ENCODE measurements around the gene PUS1. TPM values are rescaled to one million over a fixed set of nuclear protein-coding genes. Genes with fewer than 3 reads are reported as not detected.

The PUS1 gene
- total and polyA plus RNA-seq, 2 of the 8 experiments (the other 6 are each of a cell fraction or from before 2014, with no cell fraction given), result 48.1 to 81.2 TPM

DNA sequence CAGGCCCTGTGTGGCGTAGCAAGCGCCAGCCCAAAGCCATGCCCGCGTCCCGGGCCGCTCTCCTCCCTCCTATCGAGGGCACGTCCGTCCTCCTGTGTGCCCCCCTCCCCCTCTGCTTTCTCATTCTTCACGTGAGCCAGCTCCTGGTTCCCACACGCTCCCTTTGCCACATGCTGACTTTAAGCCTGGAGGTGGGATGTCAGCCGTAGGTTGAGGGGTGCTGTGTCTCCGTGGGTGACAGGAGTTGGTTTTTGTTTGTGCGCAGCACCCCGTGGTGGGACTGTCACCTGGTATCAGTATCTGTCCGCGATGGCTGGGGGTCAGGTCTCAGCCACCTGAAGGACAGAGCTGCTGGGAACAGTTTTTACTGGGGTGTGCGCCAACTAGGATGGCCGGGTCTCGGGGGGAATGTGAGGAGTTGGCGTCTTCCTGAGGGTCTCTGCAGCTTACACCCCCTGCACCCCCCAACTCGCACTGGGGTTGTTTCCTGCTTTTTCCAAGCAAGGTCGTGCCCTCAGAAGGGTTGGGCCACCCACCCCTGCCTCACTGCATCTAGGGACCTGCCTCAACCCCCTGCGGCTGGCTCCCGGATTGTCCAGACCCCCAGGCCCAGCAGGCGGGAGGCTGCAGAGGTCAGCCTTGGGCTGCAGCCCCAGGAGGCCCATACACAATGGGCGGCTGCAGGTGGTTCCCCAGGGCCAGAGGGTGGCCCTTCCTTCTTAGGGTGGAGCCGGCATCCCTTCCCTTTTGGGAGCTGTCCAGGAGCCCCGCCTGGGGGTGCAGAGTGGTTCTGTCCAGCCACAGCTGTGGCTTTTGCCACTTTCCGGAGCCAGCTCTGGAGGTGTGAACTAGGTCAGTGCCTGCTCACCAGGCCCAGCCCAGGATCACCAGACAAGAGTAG lies 27.4 kb upstream of the PUS1 start:
- H2AFZ ChIP-seq (ENCODE audit: low read length), result no peak overlapping the region
- peaks cover 0 to 7% (median 3%) of the 10 kb centered on the region in 4 experiments; a peak in 3 of 8 replicates for H3K36me3 ChIP-seq (ENCODE audit: control insufficient read depth in 2 of 4, insufficient read depth in 4 of 4, low read length in 3 of 4)
- peaks cover 0 to 50% of the 10 kb centered on the region in 2 experiments; a peak in 1 of 4 replicates for H3K79me2 ChIP-seq (ENCODE audit: control insufficient read depth in 1 of 2, insufficient read depth in 2 of 2, low read length in 2 of 2)
- no peak overlapping the region for H4K8ac ChIP-seq (ENCODE audit: extremely low read depth, insufficient read depth, low read length)
- H3K4me3 ChIP-seq (ENCODE audit: extremely low read depth in 1 of 4, insufficient read depth in 2 of 4, low read depth in 3 of 4, low read length in 4 of 4), result no peak overlapping the region
- 85% methylated on average over 25 of the region's 30 CpGs; no CpG with 5 or more reads in 1 of the 2 experiments for WGBS, 2 experiments (ENCODE audit: extremely low coverage in 1 of 2, insufficient coverage in 1 of 2, insufficient read length in 1 of 2, insufficient replicate concordance in 2 of 2, low coverage in 1 of 2, low lambda C conversion rate in 2 of 2, missing lambda C conversion rate in 1 of 2)
- H2BK20ac ChIP-seq (ENCODE audit: low read length), result no peak overlapping the region
- no peak overlapping the region for H4K5ac ChIP-seq (ENCODE audit: insufficient read length, low read depth, low read length)
- no peak overlapping the region for H3K18ac ChIP-seq (ENCODE audit: extremely low read depth, low read length)
- no peak overlapping the region; the same call in 1 of the 2 replicates for H2AK5ac ChIP-seq (ENCODE audit: low read depth, low read length)
- H3K9me3 ChIP-seq (ENCODE audit: insufficient read depth in 2 of 2, low read depth in 1 of 2, low read length in 1 of 2), result no peaks in the 10 kb centered on the region
- 0 out of 2 replicates have a peak overlapping the region, but pooled peaks have one; percentile 30 for H2BK5ac ChIP-seq (ENCODE audit: low read depth, low read length)
- H2BK120ac ChIP-seq (replicated peaks; ENCODE audit: low read depth, low read length), result no peak overlapping the region
- H3K79me1 ChIP-seq (ENCODE audit: low read depth, low read length), result peaks cover 16% of the 10 kb centered on the region
- H3K56ac ChIP-seq (replicated peaks; ENCODE audit: insufficient read length, low read depth, low read length), result no peak overlapping the region
- no peak overlapping the region for H3K4me2 ChIP-seq (ENCODE audit: insufficient read depth in 1 of 2, low read depth in 2 of 2, low read length in 2 of 2)
- H3K14ac ChIP-seq (ENCODE audit: insufficient read length), result no peak overlapping the region
- POLR2A ChIA-PET (ENCODE audit: partially characterized antibody), result interaction anchor here (1.1 to 2.1 kb wide), 6 partner anchors 9 to 58 kb away, joined by 3 to 10 read pairs (median 3); no protein-coding TSS in a partner anchor
- no peak overlapping the region for H3K23ac ChIP-seq (ENCODE audit: insufficient read length)
- no peak overlapping the region for H2BK12ac ChIP-seq (ENCODE audit: low read depth, low read length)
- peaks cover 0 to 4% (median 3%) of the 10 kb centered on the region in 4 experiments; a peak in 5 of 7 replicates for H3K4me1 ChIP-seq (replicated peaks in 1 of 4; ENCODE audit: control insufficient read depth in 3 of 4, insufficient read depth in 4 of 4, low read length in 3 of 4)
- no peaks in the 10 kb centered on the region for H3K27me3 ChIP-seq (replicated peaks in 1 of 4; ENCODE audit: control insufficient read depth in 3 of 4, extremely low read depth in 1 of 4, insufficient read depth in 3 of 4, low read length in 3 of 4)
- peaks cover 15 to 25% of the 10 kb centered on the region in 2 experiments for H4K20me1 ChIP-seq (replicated peaks in 1 of 2; ENCODE audit: control insufficient read depth in 1 of 2, insufficient read depth in 2 of 2, low read length in 2 of 2)
- H2BK15ac ChIP-seq (ENCODE audit: low read length), result no peak overlapping the region
- CTCF ChIA-PET (ENCODE audit: partially characterized antibody), result interaction anchor here (0.7 to 1.0 kb wide), 2 partner anchors 8 to 11 kb away, joined by 3 to 4 read pairs; no protein-coding TSS in a partner anchor
- no peak overlapping the region for H3K9ac ChIP-seq (replicated peaks in 1 of 4; ENCODE audit: extremely low read depth in 1 of 4, low read depth in 3 of 4, low read length in 3 of 4)
- no peak overlapping the region for H4K91ac ChIP-seq (replicated peaks; ENCODE audit: insufficient read length, low read length)
- no peak for DNase-seq (ENCODE audit: low read depth in 1 of 2, low spot score in 2 of 2)
- H3K4ac ChIP-seq (replicated peaks; ENCODE audit: insufficient read length, low read depth, low read length), result no peak overlapping the region
- FAIRE-seq, result no peak
- no peaks in the 10 kb centered on the region for H3K23me2 ChIP-seq (ENCODE audit: low read depth, low read length)
- no peak overlapping the region for H3K27ac ChIP-seq (ENCODE audit: low read depth, low read length)
- TF ChIP-seq NANOG (IDR thresholded peaks at IDR 0.05; ENCODE audit: insufficient read depth, low read depth, low read length, poor library complexity, severe bottlenecking), result no peak
- TF ChIP-seq SAP30 (IDR thresholded peaks at IDR 0.05; ENCODE audit: insufficient read depth, insufficient replicate concordance, low read length), result no peak
- no peak for TF ChIP-seq RXRA (IDR thresholded peaks at IDR 0.05; ENCODE audit: insufficient read depth, low read depth, low read length)
- no peak for TF ChIP-seq EGR1 (IDR thresholded peaks at IDR 0.05; ENCODE audit: borderline replicate concordance, low read depth, low read length)
- TF ChIP-seq, protein P1, sequence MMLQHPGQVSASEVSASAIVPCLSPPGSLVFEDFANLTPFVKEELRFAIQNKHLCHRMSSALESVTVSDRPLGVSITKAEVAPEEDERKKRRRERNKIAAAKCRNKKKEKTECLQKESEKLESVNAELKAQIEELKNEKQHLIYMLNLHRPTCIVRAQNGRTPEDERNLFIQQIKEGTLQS (IDR thresholded peaks at IDR 0.05; ENCODE audit: insufficient read depth, low read depth, low read length), result no peak
- TF ChIP-seq JUN (IDR thresholded peaks at IDR 0.05; ENCODE audit: low read depth, low read length), result no peak
- TF ChIP-seq, protein P2, sequence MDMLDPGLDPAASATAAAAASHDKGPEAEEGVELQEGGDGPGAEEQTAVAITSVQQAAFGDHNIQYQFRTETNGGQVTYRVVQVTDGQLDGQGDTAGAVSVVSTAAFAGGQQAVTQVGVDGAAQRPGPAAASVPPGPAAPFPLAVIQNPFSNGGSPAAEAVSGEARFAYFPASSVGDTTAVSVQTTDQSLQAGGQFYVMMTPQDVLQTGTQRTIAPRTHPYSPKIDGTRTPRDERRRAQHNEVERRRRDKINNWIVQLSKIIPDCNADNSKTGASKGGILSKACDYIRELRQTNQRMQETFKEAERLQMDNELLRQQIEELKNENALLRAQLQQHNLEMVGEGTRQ (IDR thresholded peaks at IDR 0.05; ENCODE audit: low read length), result no peak
- TF ChIP-seq HDAC6 (IDR thresholded peaks at IDR 0.05; ENCODE audit: low read depth, low read length), result no peak
- TF ChIP-seq YY1 (IDR thresholded peaks at IDR 0.05; ENCODE audit: low read depth, low read length), result no peak
